ENCODE measurements around the gene IGF2BP2.

- TF ChIP-seq CTCF (IDR thresholded peaks at IDR 0.05; ENCODE audit: poor library complexity), result no peak
- TF ChIP-seq EZH2phosphoT487 (IDR thresholded peaks at IDR 0.05; ENCODE audit: low read depth, severe bottlenecking, unreplicated experiment), result no peak
- no peak for TF ChIP-seq EZH2 (IDR thresholded peaks at IDR 0.05; ENCODE audit: borderline replicate concordance)
Measured at GRCh38 chr3:185818267-185818875, 6.5 kb downstream of the IGF2BP2 start.

Measured in hepatocyte (in vitro differentiated cells).